Measurements from ENCODE around the gene MN1. TPM values are rescaled to one million over a fixed set of nuclear protein-coding genes. Genes with fewer than 3 reads are reported as not detected.

Gene MN1
- total and polyA plus RNA-seq, 2 of the 4 experiments (the other 2 are of a cell fraction) = 0.36 to 1.3 TPM

GRCh38 chr22:27698813-27699212 is 102.7 kb downstream of the MN1 start:
- in situ Hi-C loops (cut with MboI; ENCODE audit: low sequenced_read_pairs) = no loop called here
- no peak overlapping the region for H3K4me3 ChIP-seq (ENCODE audit: insufficient read depth, low read depth, low read length)
- no peak overlapping the region for H3K23ac ChIP-seq (ENCODE audit: low read depth, low read length)
- dilution Hi-C loops (cut with HindIII; ENCODE audit: low sequenced_read_pairs, unreplicated experiment) = no loop called here
- H3K9me3 ChIP-seq (ENCODE audit: control insufficient read depth, insufficient read depth, low read length) = peaks cover 12% of the 10 kb centered on the region
- CTCF ChIA-PET = no interaction called here
- no peaks in the 10 kb centered on the region for H3K79me1 ChIP-seq (ENCODE audit: low read depth in 1 of 2, low read length in 2 of 2)
- no peak overlapping the region for H4K5ac ChIP-seq (ENCODE audit: low read depth, low read length)
- DNase-seq = no peak
- no TSS peak for BruUV-seq (replicated peaks)
- H3K4me1 ChIP-seq (ENCODE audit: control insufficient read depth, insufficient read depth, low read length) = no peaks in the 10 kb centered on the region
- no peak overlapping the region for H3K27ac ChIP-seq (ENCODE audit: insufficient read depth, low read length)
- H2BK5ac ChIP-seq (ENCODE audit: low read depth, low read length, poor library complexity, severe bottlenecking) = no peak overlapping the region
- H3K4me2 ChIP-seq (ENCODE audit: low read depth, low read length) = no peak overlapping the region
- H2AK9ac ChIP-seq (replicated peaks; ENCODE audit: low read depth, low read length, poor library complexity) = no peak overlapping the region
- H2BK120ac ChIP-seq (ENCODE audit: low read depth, low read length) = no peak overlapping the region
- no peak overlapping the region for H3K4ac ChIP-seq (ENCODE audit: low read depth, low read length)
- H2AK5ac ChIP-seq (ENCODE audit: low read depth, low read length) = no peak overlapping the region
- H3K56ac ChIP-seq (ENCODE audit: extremely low read depth, insufficient read depth, low read length) = no peak overlapping the region
- H3K18ac ChIP-seq (ENCODE audit: low read depth, low read length) = no peak overlapping the region
- H3K14ac ChIP-seq (replicated peaks; ENCODE audit: low read depth, low read length) = no peak overlapping the region
- no peak overlapping the region for H2BK15ac ChIP-seq (ENCODE audit: low read depth, low read length)
- no peaks in the 10 kb centered on the region for H3K36me3 ChIP-seq (ENCODE audit: control insufficient read depth, insufficient read depth, low read length)
- no peak for ATAC-seq (ENCODE audit: low read depth)
- no peaks in the 10 kb centered on the region for H4K20me1 ChIP-seq (ENCODE audit: insufficient read depth, low read length)
- H2BK20ac ChIP-seq (ENCODE audit: low read depth, low read length) = no peak overlapping the region
- no CpG with 5 or more reads among the region's 5 CpGs for WGBS, 2 experiments (ENCODE audit: extremely low coverage in 2 of 2, insufficient read length in 1 of 2)
- POLR2A ChIA-PET (ENCODE audit: unreplicated experiment) = no interaction called here
- intact Hi-C loops (cut with micrococcal nuclease) = no loop called here
- no peak overlapping the region for H4K91ac ChIP-seq (ENCODE audit: insufficient read depth, low read depth, low read length)
- H4K8ac ChIP-seq (ENCODE audit: low read depth in 2 of 2, low read length in 2 of 2) = no peak overlapping the region
- no peak overlapping the region for H2AFZ ChIP-seq (replicated peaks; ENCODE audit: low read length, poor library complexity)
- TF ChIP-seq CHD1 (IDR thresholded peaks at IDR 0.05; ENCODE audit: low read depth, low read length) = no peak
- no peak for TF ChIP-seq MAZ (IDR thresholded peaks at IDR 0.05; ENCODE audit: borderline replicate concordance, low read depth, low read length)
- no peak for TF ChIP-seq ELK1 (IDR thresholded peaks at IDR 0.05; ENCODE audit: borderline replicate concordance, low read depth, low read length)
- TF ChIP-seq BHLHE40 (IDR thresholded peaks at IDR 0.05; ENCODE audit: low read depth, low read length) = no peak
- TF ChIP-seq NFE2L2 (IDR thresholded peaks at IDR 0.05; ENCODE audit: low read depth, low read length) = no peak
- no peak for TF ChIP-seq MAFK (IDR thresholded peaks at IDR 0.05; ENCODE audit: low read depth, low read length)
- TF ChIP-seq POLR2A (IDR thresholded peaks at IDR 0.05; ENCODE audit: low read depth, low read length) = no peak
- TF ChIP-seq RAD21 (IDR thresholded peaks at IDR 0.05; ENCODE audit: low read length) = no peak
- TF ChIP-seq RCOR1 (IDR thresholded peaks at IDR 0.05; ENCODE audit: insufficient replicate concordance, low read length) = no peak
- TF ChIP-seq FOS (IDR thresholded peaks at IDR 0.05; ENCODE audit: low read depth, low read length) = no peak
- TF ChIP-seq USF2 (IDR thresholded peaks at IDR 0.05; ENCODE audit: low read depth, low read length) = no peak
- no peak for TF ChIP-seq MXI1 (IDR thresholded peaks at IDR 0.05; ENCODE audit: borderline replicate concordance, low read depth, low read length)
- no peak for TF ChIP-seq CEBPB (IDR thresholded peaks at IDR 0.05; ENCODE audit: low read depth, low read length)
- no peak for TF ChIP-seq RFX5 (IDR thresholded peaks at IDR 0.05; ENCODE audit: low read depth, low read length)
- TF ChIP-seq SMC3 (IDR thresholded peaks at IDR 0.05; ENCODE audit: low read depth, low read length) = no peak
- H3K9me1 ChIP-seq (ENCODE audit: insufficient read depth, low read length) = no peaks in the 10 kb centered on the region
- H3K9ac ChIP-seq (ENCODE audit: low read depth, low read length) = no peak overlapping the region
- peaks cover 18% of the 10 kb centered on the region; the same call in 1 of the 2 replicates for H3K27me3 ChIP-seq (ENCODE audit: control insufficient read depth, insufficient read depth, low read length)
